Heart right ventricle (tissue), 16 donors: Measurements from ENCODE around the gene FANCE. TPM values are rescaled to one million over a fixed set of nuclear protein-coding genes. Genes with fewer than 3 reads are reported as not detected.

Experiments
- ATAC-seq, 8 donors: fragments of 200-7000 bp; cut with Tn5 transposase; one replicate each; pipeline ENCODE4 v1.9.1; 2020; ENCODE audit warnings: mild to moderate bottlenecking in 8 of 8, moderate library complexity in 8 of 8, moderate number of reproducible peaks in 1 of 8
- DNase-seq, 2 donors: peaks; one replicate each; pipeline ENCODE4 v3.0.0-alpha.2; 2020
- H3K27ac ChIP-seq, 10 donors: fragments of 200-600 bp; sonication (generic) in 2 of 10; one replicate each; pipeline versions ENCODE4 v1.5.0 to v1.8.0; 2020 to 2022; ENCODE audit warnings: mild to moderate bottlenecking in 3 of 10
- H3K27me3 ChIP-seq, 7 donors: fragments of 200-600 bp; one replicate each; pipeline ENCODE4 v1.8.0; 2021 to 2022; ENCODE audit warnings: mild to moderate bottlenecking in 2 of 7
- H3K36me3 ChIP-seq, 9 donors: fragments of 200-600 bp; sonication (generic) in 1 of 9; one replicate each; pipeline versions ENCODE4 v1.5.0 to v1.8.0; 2020 to 2022; ENCODE audit warnings: mild to moderate bottlenecking in 2 of 9
- H3K4me1 ChIP-seq, 9 donors: fragments of 200-600 bp; sonication (generic) in 1 of 9; one replicate each; pipeline versions ENCODE4 v1.5.0 to v1.8.0; 2020 to 2022; ENCODE audit warnings: mild to moderate bottlenecking in 4 of 9
- H3K4me3 ChIP-seq, 10 donors: fragments of 200-600 bp; sonication (generic) in 2 of 10; one replicate each; pipeline versions ENCODE4 v1.5.0 to v1.8.0; 2020 to 2022; ENCODE audit warnings: mild to moderate bottlenecking in 7 of 10, moderate library complexity in 2 of 10
- H3K9me3 ChIP-seq, 11 donors: fragments of 200-600 bp in 10 of 11; sonication (generic) in 2 of 11; one replicate each; pipeline versions ENCODE4 v1.5.0 to v1.8.0; 2013 to 2022; ENCODE audit warnings: mild to moderate bottlenecking in 2 of 11, control low read depth in 1 of 11, moderate library complexity in 1 of 11
- CTCF ChIP-seq, 9 donors: fragments of 200-600 bp; sonication (generic) in 2 of 9; IDR thresholded peaks; one replicate each; pipeline versions ENCODE4 v1.5.0 to v1.8.0; 2021 to 2022; ENCODE audit warnings: antibody characterized with exemption in 9 of 9, mild to moderate bottlenecking in 5 of 9, moderate library complexity in 1 of 9
- WGBS, 2 donors: extraction: QIAGEN DNeasy Blood & Tissue Kit; methylation state at CpG; one replicate each; pipeline ENCODE4 v1.1.7; 2013; ENCODE audit warnings: inconsistent platforms in 1 of 2; 5-methylcytosine and 5-hydroxymethylcytosine counted together
- intact Hi-C, 10 donors: fragments of 100-400 bp; cut with DNase I; formaldehyde crosslinking; loops; one replicate each; pipeline versions ENCODE4 v1.11.1 to v1.14.2; 2022
- polyA plus RNA-seq, 2 donors: library from polyadenylated mRNA; stranded (reverse); fragments of 200-250 nt; gene quantifications; one replicate each; pipeline ENCODE4 v1.2.3, GENCODE V29; 2013
- total RNA-seq, 10 donors: library from RNA; stranded (reverse); fragmentation: NEBNext Ultra II Directional in 3 of 10; extraction: Animal tissue kit (Norgen Biotek cat#: 25700) in 3 of 10; gene quantifications; one replicate each; pipeline versions ENCODE4 v1.2.1 to v1.2.4, GENCODE V29; 2021 to 2023
- donor health status: Arrhythmogenic right ventricular cardiomyopathy.
- donor health status: ischemic (EF 13 %, LVEDD 7.1; RV severe dilation, severe dysfunction).
- donor health status: healthy with polysubstance abuse.
- donor health status: DM: no; HTN: yes; CAD: no.
- donor health status: DM: no; HTN: no; CAD: no.
- donor health status: ischemic (EF 25% LVEDD 6.9; RV normal size, moderate dysfunction).
- donor health status: ischemic (EF 25% LVEDD 5.7; RV mildly dilated, moderate dysfunction).
- donor health status: healthy.
- donor health status: DM: yes; HTN: yes; CAD: no.
- donor health status: Ischemic cardiomyopathy.
- donor health status: ischemic (EF 35%, LVEDD 5.7; RV mildly dilated, moderate dysfunction).
- donor health status: nonischemic (EF 11% LVEDD 7.7; RV severe dilation, severe dysfunction).
- donor health status: DM: yes; HTN: yes; CAD: no.
- donor health status: PGD.
- donor health status: ischemic (EF 29% LVEDD 5.4; RV normal size, mild dysfunction).
- donor health status: nonischemic (EF 23%, LVEDD 6.1; RV moderate dilation, normal function).

FANCE gene
- total and polyA plus RNA-seq, 12 donors: 1.5 to 5.3 (median 2.9) TPM

- ATAC-seq (no peak), DNase-seq (no peak)
- no peak overlapping the region for H3K4me3 ChIP-seq
- peaks cover 3 to 38% (median 29%) of the 10 kb centered on the region in 9 donors for H3K4me1 ChIP-seq
- no peaks in the 10 kb centered on the region for H3K27me3 ChIP-seq
- WGBS, 2 donors: 63 to 66% methylated on average over 9 of the region's 9 CpGs
- intact Hi-C loops: loop anchor here in 3 of 10 donors (5.0 kb wide), 1 partner anchor 157 kb away; the partner anchor contains the start of gene DEF6 (in 3 of the 3)
- H3K36me3 ChIP-seq: peaks cover 0 to 35% (median 6%) of the 10 kb centered on the region in 9 donors
- H3K9me3 ChIP-seq: no peaks in the 10 kb centered on the region
- peak overlapping the region in 3 of 10 donors; percentile 4 to 22 (median 10) for H3K27ac ChIP-seq
- TF ChIP-seq CTCF (IDR thresholded peaks at IDR 0.05): no peak
Measured at GRCh38 chr6:35454391-35455110, 2.4 kb downstream of the FANCE start.

GRCh38 chr6:35457907-35458306 lies 5.8 kb downstream of the FANCE start:
- Histone ChIP-seq H3K4me1 (peaks cover 3 to 26% (median 19%) of the 10 kb centered on the region in 9 donors), H3K4me3 (no peak overlapping the region), H3K36me3 (peaks cover 0 to 58% (median 8%) of the 10 kb centered on the region in 9 donors), H3K27me3 (no peaks in the 10 kb centered on the region), H3K9me3 (no peaks in the 10 kb centered on the region), H3K27ac (no peak overlapping the region)
- no peak for ATAC-seq
- no peak for DNase-seq
- intact Hi-C loops: no loop called here
- 76 to 80% methylated on average over 4 of the region's 4 CpGs for WGBS, 2 donors
- no peak for TF ChIP-seq CTCF (IDR thresholded peaks at IDR 0.05)

- H3K4me1 ChIP-seq: no peaks in the 10 kb centered on the region
- no peak for DNase-seq
- H3K27ac ChIP-seq: no peak overlapping the region
- TF ChIP-seq CTCF (IDR thresholded peaks at IDR 0.05): no peak
- H3K4me3 ChIP-seq: no peak overlapping the region
- ATAC-seq: no peak
- no peaks in the 10 kb centered on the region for H3K9me3 ChIP-seq
- peaks cover 0 to 69% (median 8%) of the 10 kb centered on the region in 9 donors for H3K36me3 ChIP-seq
- WGBS, 2 donors: 83 to 94% methylated on average over 3 of the region's 3 CpGs
- H3K27me3 ChIP-seq: no peaks in the 10 kb centered on the region
- intact Hi-C loops: no loop called here
Measured at GRCh38 chr6:35461270-35461669, 9.1 kb downstream of the FANCE start.

GRCh38 chr6:35463292-35463691 lies 11.2 kb downstream of the FANCE start:
- Histone ChIP-seq H3K4me3 (no peak overlapping the region), H3K9me3 (no peaks in the 10 kb centered on the region), H3K4me1 (peaks cover 0 to 8% (median 6%) of the 10 kb centered on the region in 9 donors), H3K27ac (no peak overlapping the region), H3K36me3 (peaks cover 0 to 55% (median 6%) of the 10 kb centered on the region in 9 donors), H3K27me3 (no peaks in the 10 kb centered on the region)
- intact Hi-C loops: no loop called here
- 95 to 96% methylated on average over 4 of the region's 4 CpGs for WGBS, 2 donors
- ATAC-seq: no peak
- DNase-seq: no peak
- TF ChIP-seq CTCF (IDR thresholded peaks at IDR 0.05): no peak
